Tongue (tissue), 3 donors: Measurements from ENCODE around the gene POLG2. TPM values are rescaled to one million over a fixed set of nuclear protein-coding genes. Genes with fewer than 3 reads are reported as not detected.
"Not testable (repeated sequence)": the region's sequence is repeated elsewhere in the genome, so short reads cannot be mapped to it uniquely, and the experiment has no call there.

Source experiments
- DNase-seq: peaks from one replicate; pipeline ENCODE4 v3.0.0-alpha.2; 2015
- small RNA-seq: library from RNA; depleted of rRNA; stranded (forward); fragments of <200 nt; gene quantifications from one replicate; pipeline ENCODE3, GENCODE V24; 2014; ENCODE audit warnings: low replicate concordance
- total RNA-seq: library from RNA; depleted of rRNA; stranded (reverse); fragments of >200 nt; gene quantifications from one replicate; pipeline ENCODE4 v1.2.3, GENCODE V29; 2014

Gene POLG2
- total RNA-seq, 1 donor from 2014 or later = 11.9 TPM

DNA sequence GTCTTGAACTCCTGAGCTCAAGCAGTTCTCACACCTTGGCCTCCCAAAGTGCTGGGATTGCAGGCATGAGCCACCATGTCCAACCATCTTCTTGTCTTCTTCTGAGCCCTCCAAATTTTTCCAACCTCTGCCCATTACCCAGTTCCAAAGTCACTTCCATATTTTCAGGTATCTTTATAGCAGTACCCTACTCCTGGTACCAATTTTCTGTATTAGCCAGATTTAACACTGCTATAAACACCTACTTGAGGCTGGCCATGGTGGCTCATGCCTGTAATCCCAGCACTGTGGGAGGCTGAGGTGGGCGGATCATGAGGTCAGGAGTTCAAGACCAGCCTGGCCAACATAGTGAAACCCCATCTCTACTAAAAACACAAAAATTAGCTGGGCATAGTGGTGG is 57.3 kb downstream of the POLG2 start:
- DNase-seq = not testable (repeated sequence)

DNA sequence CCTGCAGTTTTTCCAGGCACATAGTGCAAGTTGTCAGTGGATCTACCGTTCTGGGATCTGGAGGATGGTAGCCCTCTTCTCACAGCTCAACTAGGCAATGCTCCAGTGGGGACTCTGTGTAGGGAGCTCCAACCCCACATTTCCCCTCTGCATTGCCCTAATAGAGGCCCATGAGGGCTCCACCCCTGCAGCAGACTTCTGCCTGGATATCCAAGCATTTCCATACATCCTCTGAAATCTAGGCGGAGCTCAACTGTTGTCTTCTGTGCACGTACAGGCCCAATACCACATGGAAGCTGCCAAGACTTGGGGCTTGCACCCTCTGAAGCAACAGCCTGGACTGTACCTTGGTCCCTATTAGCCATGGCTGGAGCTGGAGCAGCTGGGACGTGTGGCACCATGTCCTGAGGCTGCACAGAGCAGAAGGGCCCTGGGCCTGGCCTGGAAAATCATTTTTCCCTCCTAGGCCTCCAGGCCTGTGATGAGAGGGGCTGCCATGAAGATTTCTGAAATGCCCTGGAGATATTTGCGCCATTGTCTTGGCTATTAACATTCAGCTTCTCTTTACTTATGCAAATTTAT is 58.8 kb downstream of the POLG2 start:
- no peak for DNase-seq

DNA sequence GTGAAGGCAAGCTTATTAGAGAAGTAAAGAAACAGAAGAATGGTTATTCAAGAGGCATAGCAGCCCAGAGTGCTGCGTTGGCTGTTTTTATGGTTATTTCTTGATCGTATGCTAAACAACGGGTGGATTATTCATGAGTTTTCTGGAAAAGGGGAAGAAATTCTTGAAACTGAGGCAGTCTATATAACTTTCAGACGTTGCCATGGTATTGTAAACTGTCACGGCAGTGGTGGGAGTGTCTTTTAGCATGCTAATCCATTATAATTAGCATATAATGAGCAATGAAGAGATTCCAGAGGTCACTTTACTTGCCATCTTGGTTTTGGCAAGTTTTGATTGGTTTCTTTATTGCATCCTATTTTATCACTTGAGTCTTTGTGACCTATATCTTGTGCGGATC is 65.3 kb downstream of the POLG2 start:
- no peak for DNase-seq

DNA sequence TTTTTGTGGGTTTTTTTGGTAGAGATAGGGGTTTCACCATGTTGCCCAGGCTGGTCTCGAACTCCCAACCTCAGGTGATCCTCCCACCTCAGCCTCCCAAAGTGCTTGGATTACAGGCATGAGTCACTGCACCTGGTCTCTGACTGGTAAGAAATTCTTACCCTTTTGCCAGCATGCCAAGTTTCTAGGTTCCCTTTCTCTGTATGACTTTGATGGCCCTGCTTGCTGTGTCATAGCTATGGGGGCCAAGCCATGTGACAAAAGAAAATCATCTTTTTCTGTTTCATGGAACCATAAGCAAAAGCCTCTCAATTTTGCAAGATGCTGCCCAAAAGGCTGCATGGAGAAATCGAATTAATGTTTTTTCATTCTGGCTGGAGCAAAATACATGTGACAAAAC is 66.8 kb downstream of the POLG2 start:
- DNase-seq = not testable (repeated sequence)

DNA sequence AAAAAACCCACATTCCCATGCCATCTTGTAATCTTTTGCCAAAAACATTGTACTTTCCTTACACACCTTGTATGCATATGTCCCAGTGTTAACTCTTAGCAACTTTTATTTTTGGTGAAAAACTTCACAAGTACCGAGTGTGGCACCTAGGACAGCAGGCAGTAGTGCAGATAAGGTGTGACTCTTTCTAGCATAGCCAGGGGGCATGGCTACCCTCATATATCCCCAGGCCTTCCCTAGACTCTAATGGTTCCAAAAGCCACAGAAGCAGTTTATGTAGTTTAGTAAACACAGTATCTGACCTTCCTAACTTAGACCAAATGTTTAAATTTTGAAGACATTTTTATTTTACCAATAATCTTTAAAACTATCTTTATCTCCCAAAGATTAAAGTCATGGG is 68.4 kb downstream of the POLG2 start:
- no peak for DNase-seq

Small RNA genes lying within 50 kb of the gene (small RNA-seq; reads per million reads assigned to genes)
- not detected for gene ATP5MFP4

Other genes starting within 250 kb of the POLG2 start
- gene TEX2, start 233.8 kb downstream of the POLG2 start, total RNA-seq = 39.6 TPM
- gene PECAM1, start 106.2 kb downstream of the POLG2 start, total RNA-seq = 81.9 TPM
- 6.9 TPM for gene MILR1, start 47.9 kb downstream of the POLG2 start, total RNA-seq
- 400 TPM for gene DDX5, start 9.2 kb upstream of the POLG2 start, total RNA-seq
- 59.7 TPM for gene CEP95, start 9.9 kb upstream of the POLG2 start, total RNA-seq
- 43.1 TPM for gene SMURF2, start 165.3 kb upstream of the POLG2 start, total RNA-seq